ENCODE measurements around the gene XAF1. TPM values are rescaled to one million over a fixed set of nuclear protein-coding genes. Genes with fewer than 3 reads are reported as not detected.
A peak's percentile ranks its signal among the peaks of the same experiment; 100 is the strongest.

XAF1 gene, protein sequence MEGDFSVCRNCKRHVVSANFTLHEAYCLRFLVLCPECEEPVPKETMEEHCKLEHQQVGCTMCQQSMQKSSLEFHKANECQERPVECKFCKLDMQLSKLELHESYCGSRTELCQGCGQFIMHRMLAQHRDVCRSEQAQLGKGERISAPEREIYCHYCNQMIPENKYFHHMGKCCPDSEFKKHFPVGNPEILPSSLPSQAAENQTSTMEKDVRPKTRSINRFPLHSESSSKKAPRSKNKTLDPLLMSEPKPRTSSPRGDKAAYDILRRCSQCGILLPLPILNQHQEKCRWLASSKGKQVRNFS
- 10 to 100 TPM in 1 of 4 donors, 1 to 10 TPM in 3; 5.3 to 10.2 (median 6.6) TPM for total RNA-seq

DNA sequence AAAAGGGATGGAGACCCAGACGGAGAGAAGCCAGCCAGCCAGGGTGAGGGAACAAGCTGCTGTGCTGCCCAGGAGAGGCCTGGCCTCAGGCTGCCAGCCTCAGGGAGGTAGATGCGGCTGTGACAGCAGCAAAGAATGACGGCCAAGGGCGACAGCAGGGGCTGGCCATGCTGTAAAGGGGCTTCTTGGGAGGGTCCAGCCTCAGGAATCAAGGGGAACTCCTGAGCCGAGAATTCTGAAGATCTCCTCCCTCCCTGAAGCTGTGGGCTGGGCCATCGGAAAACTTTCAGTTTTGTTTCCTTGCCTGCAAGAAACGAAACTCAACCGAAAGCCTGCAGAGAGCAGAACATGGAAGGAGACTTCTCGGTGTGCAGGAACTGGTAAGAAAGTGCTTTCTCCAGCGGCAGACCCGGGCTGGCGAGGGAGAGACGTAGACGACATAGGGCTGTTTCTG lies at the start of gene XAF1:
XAF1 (plus strand) TSS at position 316 of the 454 bp plus-strand sequence; CDS start at position 349, 33 bp downstream.
- intact Hi-C loops (cut with DNase I; ENCODE audit: low total_unique reads), result no loop called here
- WGBS, 2 donors, result 7 to 8% methylated on average over 14 of the region's 14 CpGs
- peak in 1 of 2 donors; percentile 35 for DNase-seq (ENCODE audit: low spot score in 2 of 2)
- no peak for TF ChIP-seq CTCF (IDR thresholded peaks at IDR 0.05)
- peak within 1 kb of the TSS; percentile 9 for H3K4me3 ChIP-seq (ENCODE audit: low read depth, poor library complexity, severe bottlenecking)

DNA sequence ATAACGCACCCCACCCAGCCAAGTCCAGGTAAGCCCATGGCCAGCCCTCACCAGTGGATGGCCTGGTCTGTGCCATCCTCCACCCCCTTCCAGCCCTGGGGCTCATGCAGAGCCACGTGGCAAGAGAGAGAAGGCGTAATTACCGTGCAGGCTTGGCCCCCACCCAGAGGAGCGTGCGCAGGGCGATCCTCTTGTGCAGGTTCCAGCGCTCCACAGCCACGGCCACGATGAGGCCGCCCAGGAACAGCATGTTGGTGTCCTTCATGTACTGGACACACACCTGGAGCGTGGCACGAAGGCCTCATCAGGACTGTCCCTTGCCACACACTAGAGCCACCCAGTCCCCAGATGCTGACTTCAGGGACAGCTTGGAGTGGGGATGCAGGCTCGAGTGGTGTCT lies 49.3 kb upstream of the XAF1 start:
- intact Hi-C loops (cut with DNase I; ENCODE audit: low total_unique reads), result no loop called here
- WGBS, 2 donors, result 79 to 83% methylated on average over 7 to 14 of the region's 14 CpGs
- no peak overlapping the region for H3K4me3 ChIP-seq (ENCODE audit: low read depth, poor library complexity, severe bottlenecking)
- no peak for TF ChIP-seq CTCF (IDR thresholded peaks at IDR 0.05)
- no peak for TF ChIP-seq POLR2A (IDR thresholded peaks at IDR 0.05)
- DNase-seq (ENCODE audit: low spot score in 2 of 2), result peak in 1 of 2 donors; percentile 66

DNA sequence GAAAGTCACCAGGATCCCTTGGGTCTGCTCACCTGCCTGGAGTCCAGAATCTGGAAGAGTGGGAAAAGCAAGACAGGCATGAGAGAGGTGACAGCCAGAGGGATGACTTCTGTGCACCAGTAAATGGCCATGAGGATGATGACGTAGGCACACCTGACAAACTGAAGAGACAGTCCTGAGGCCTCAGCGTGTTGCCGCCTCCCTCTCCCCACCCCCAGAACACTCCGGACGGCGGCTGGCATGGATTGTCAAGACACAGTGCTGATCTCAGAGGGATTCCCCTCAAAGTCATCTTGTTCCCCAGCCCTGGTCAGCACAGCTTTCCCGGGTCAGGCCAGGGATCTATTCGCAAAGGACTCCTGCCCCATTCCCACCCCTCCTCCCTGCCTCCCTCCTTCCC lies 48.9 kb upstream of the XAF1 start:
- H3K4me3 ChIP-seq (ENCODE audit: low read depth, poor library complexity, severe bottlenecking), result no peak overlapping the region
- DNase-seq (ENCODE audit: low spot score in 2 of 2), result peak in 1 of 2 donors; percentile 49
- TF ChIP-seq CTCF (IDR thresholded peaks at IDR 0.05) (no peak), POLR2A (IDR thresholded peaks at IDR 0.05) (no peak)
- intact Hi-C loops (cut with DNase I; ENCODE audit: low total_unique reads), result no loop called here
- WGBS, 2 donors, result 69 to 85% methylated on average over 8 of the region's 8 CpGs

DNA sequence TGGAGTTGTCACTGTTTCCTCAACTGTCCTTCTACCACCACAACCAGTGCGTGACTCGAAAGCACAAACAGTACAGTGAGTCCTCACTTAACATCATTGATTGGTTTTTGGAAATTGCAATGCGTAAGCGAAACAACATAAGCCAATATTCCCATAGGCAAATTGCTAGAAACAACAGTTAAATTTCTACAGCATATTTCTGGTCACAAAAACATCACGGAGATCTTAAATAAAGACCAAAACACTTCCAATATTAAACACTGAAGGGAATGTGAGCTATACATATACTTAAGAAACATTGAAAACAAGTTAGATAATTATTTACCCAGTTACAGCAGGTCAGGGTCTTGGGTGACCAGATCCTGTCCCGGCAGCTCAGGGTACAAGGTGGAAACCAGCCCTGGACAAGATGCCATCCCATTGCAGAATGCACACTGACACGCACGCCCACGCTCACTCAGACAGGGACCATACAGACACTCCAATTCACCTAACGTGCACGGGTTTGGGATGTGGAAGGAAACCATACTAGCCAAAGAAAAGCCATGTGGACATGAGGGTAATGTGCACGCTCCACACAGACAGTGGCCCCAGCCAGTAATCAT lies 47.4 kb upstream of the XAF1 start:
- no peak for TF ChIP-seq POLR2A (IDR thresholded peaks at IDR 0.05)
- H3K4me3 ChIP-seq (ENCODE audit: low read depth, poor library complexity, severe bottlenecking), result no peak overlapping the region
- intact Hi-C loops (cut with DNase I; ENCODE audit: low total_unique reads), result no loop called here
- DNase-seq (ENCODE audit: low spot score in 2 of 2), result peak in 1 of 2 donors; percentile 37
- 94 to 95% methylated on average over 12 of the region's 12 CpGs for WGBS, 2 donors

DNA sequence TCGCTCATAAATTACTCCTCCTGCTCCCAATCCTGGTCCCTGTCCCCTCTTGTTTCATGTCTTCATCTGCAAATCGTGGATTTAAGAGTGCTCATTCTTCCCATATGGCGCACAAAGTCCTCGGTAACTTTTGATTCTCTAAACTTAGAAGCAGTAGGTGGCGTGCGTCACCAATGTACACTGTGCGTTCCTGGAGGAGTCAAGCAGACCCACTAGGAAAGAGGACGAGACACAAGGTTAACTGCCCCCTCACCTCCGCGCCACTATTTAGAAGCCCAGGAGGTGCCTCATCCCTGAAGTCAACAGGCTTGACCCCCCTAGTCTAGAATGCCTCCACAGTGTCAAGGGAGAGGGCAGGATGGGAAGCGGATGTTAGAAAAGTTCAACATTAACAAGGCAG lies 45.5 kb upstream of the XAF1 start:
- TF ChIP-seq POLR2A (IDR thresholded peaks at IDR 0.05) (no peak), CTCF (IDR thresholded peaks at IDR 0.05) (no peak)
- peak in 1 of 2 donors; percentile 49 for DNase-seq (ENCODE audit: low spot score in 2 of 2)
- 81 to 85% methylated on average over 11 of the region's 11 CpGs for WGBS, 2 donors
- H3K4me3 ChIP-seq (ENCODE audit: low read depth, poor library complexity, severe bottlenecking), result no peak overlapping the region
- intact Hi-C loops (cut with DNase I; ENCODE audit: low total_unique reads), result no loop called here

DNA sequence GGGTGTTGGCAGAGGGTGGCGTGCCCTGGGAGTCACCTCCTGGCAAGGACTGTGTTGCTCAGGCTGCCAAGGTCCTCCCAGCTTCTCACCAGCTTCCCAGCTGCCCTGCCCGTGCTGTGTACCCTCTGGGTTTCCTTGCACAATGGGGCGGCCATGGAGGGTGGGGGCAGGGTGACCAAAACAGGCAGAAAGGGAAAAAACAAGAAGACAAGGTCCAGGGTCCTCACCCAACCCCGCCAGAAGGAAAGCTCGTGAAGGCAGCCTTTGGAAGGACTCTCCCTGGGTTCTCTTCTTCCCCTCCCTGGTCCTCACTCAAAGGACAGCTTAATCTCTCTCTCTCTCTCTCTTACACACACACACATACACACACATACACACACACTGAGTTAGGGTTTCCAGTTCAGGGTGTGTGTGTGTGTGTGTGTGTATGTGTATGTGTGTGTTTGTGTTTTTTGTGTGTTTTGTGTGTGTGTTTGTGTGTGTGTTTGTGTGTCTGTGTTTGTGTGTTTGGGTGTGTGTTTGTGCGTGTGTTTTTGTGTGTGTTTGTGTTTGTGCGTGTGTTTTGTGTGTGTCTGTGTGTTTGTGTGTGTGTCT lies 44.7 kb upstream of the XAF1 start:
- no peak overlapping the region for H3K4me3 ChIP-seq (ENCODE audit: low read depth, poor library complexity, severe bottlenecking)
- WGBS, 2 donors, result 43 to 45% methylated on average over 7 of the region's 7 CpGs
- DNase-seq (ENCODE audit: low spot score in 2 of 2), result peak in 1 of 2 donors; percentile 67
- intact Hi-C loops (cut with DNase I; ENCODE audit: low total_unique reads), result no loop called here
- TF ChIP-seq CTCF (IDR thresholded peaks at IDR 0.05), result peak in 1 of 3 donors; percentile 60
- no peak for TF ChIP-seq POLR2A (IDR thresholded peaks at IDR 0.05)

Data from lower leg skin (tissue), 4 donors.